Neural cell (in vitro differentiated cells): ENCODE data around the gene SPNS1. TPM values are rescaled to one million over a fixed set of nuclear protein-coding genes. Genes with fewer than 3 reads are reported as not detected.

ENCODE experiments used
- H2AFZ ChIP-seq: fragments of 200-600, 300-800 bp; sonication (generic), shearing (Covaris generic); 2 replicates; pipeline ENCODE4 v1.6.0; 2014; ENCODE audit warnings: low read depth, mild to moderate bottlenecking, antibody characterized with exemption, low read length, moderate library complexity
- H3F3A ChIP-seq: fragments of 200-600 bp; shearing (Covaris generic); 2 replicates; pipeline ENCODE4 v1.6.1; 2016; ENCODE audit warnings: mild to moderate bottlenecking, moderate library complexity, mixed read lengths, antibody characterized with exemption, low read length; ENCODE audit not compliant: insufficient read depth, poor library complexity, severe bottlenecking
- H3K27ac ChIP-seq: fragments of 200-600, 300-800 bp; sonication (generic), shearing (Covaris generic); 2 replicates; pipeline ENCODE4 v1.5.1; 2014; ENCODE audit warnings: mild to moderate bottlenecking, low read length, moderate library complexity
- H3K27me3 ChIP-seq: fragments of 300-800, 200-600 bp; sonication (generic), shearing (Covaris generic); 2 replicates; pipeline ENCODE4 v1.6.0; 2014; ENCODE audit warnings: mild to moderate bottlenecking, low read depth, low read length, moderate library complexity; ENCODE audit not compliant: insufficient read depth
- H3K36me3 ChIP-seq: fragments of 300-800, 200-600 bp; sonication (generic), shearing (Covaris generic); 2 replicates; pipeline ENCODE4 v1.5.1; 2014; ENCODE audit warnings: mild to moderate bottlenecking, antibody characterized with exemption, low read length, moderate library complexity; ENCODE audit not compliant: insufficient read depth
- H3K4me2 ChIP-seq: fragments of 300-800, 200-600 bp; sonication (generic), shearing (Covaris generic); 2 replicates; pipeline ENCODE4 v1.6.0; 2014; ENCODE audit warnings: mild to moderate bottlenecking, low read length
- H3K4me3 ChIP-seq: fragments of 300-800, 200-600 bp; sonication (generic), shearing (Covaris generic); 2 replicates; pipeline ENCODE4 v1.5.1; 2014; ENCODE audit warnings: mild to moderate bottlenecking, low read length, moderate library complexity
- H3K79me2 ChIP-seq: fragments of 200-600 bp; shearing (Covaris generic); replicated peaks from 2 replicates; pipeline ENCODE4 v1.6.0; 2014; ENCODE audit warnings: mild to moderate bottlenecking, low read length, moderate library complexity; ENCODE audit not compliant: insufficient read depth
- H3K9ac ChIP-seq: fragments of 300-800, 200-600 bp; sonication (generic), shearing (Covaris generic); 2 replicates; pipeline ENCODE4 v1.6.1; 2016; ENCODE audit warnings: mild to moderate bottlenecking, low read length, mixed read lengths
- H3K9me2 ChIP-seq: fragments of 200-600 bp; shearing (Covaris generic); 2 replicates; pipeline ENCODE4 v1.6.1; 2016; ENCODE audit warnings: mild to moderate bottlenecking, low read length, mixed read lengths; ENCODE audit not compliant: insufficient read depth
- H3K9me3 ChIP-seq: fragments of 200-600, 300-800 bp; sonication (generic), shearing (Covaris generic); 2 replicates; pipeline ENCODE4 v1.6.1; 2016; ENCODE audit warnings: mild to moderate bottlenecking, mixed run types, low read length, moderate library complexity, mixed read lengths
- H4K20me1 ChIP-seq: fragments of 200-600 bp; shearing (Covaris generic); 2 replicates; pipeline ENCODE4 v1.6.1; 2016; ENCODE audit warnings: mild to moderate bottlenecking, mixed run types; ENCODE audit not compliant: insufficient read depth
- CTCF ChIP-seq: fragments of 450-650 bp; IDR thresholded peaks from 2 replicates; pipeline ENCODE4 v1.5.1; 2014; ENCODE audit warnings: antibody characterized with exemption, mild to moderate bottlenecking, moderate library complexity; ENCODE audit not compliant: poor library complexity, severe bottlenecking
- EP300 ChIP-seq: fragments of 450-650 bp; conservative IDR thresholded peaks from 2 replicates; pipeline ENCODE4 v1.6.1; 2014; ENCODE audit warnings: antibody characterized with exemption, mild to moderate bottlenecking, moderate library complexity; ENCODE audit not compliant: poor library complexity, severe bottlenecking
- EZH2 ChIP-seq: fragments of 200-600, 300-800 bp; shearing (Covaris generic), sonication (generic); IDR thresholded peaks from 2 replicates; pipeline ENCODE4 v1.6.1; 2014; ENCODE audit warnings: antibody characterized with exemption, low read length, borderline replicate concordance, mild to moderate bottlenecking; ENCODE audit not compliant: insufficient read depth, poor library complexity, severe bottlenecking
- MXI1 ChIP-seq: fragments of 450-650 bp; conservative IDR thresholded peaks from 2 replicates; pipeline ENCODE4 v1.6.1; 2014; ENCODE audit warnings: antibody characterized with exemption, mild to moderate bottlenecking; ENCODE audit not compliant: poor library complexity, severe bottlenecking
- POLR2AphosphoS5 ChIP-seq: IDR thresholded peaks from 2 replicates; pipeline ENCODE4 v1.6.1; 2012
- RAD21 ChIP-seq: fragments of 450-650 bp; conservative IDR thresholded peaks from 2 replicates; pipeline ENCODE4 v1.6.1; 2014; ENCODE audit warnings: antibody characterized with exemption, mild to moderate bottlenecking, moderate library complexity
- SMC3 ChIP-seq: fragments of 450-650 bp; conservative IDR thresholded peaks from 2 replicates; pipeline ENCODE4 v1.6.1; 2014; ENCODE audit warnings: antibody characterized with exemption, mild to moderate bottlenecking, moderate library complexity; ENCODE audit not compliant: poor library complexity
- TAF1 ChIP-seq: IDR thresholded peaks from 2 replicates; pipeline ENCODE4 v1.6.1; 2012; ENCODE audit warnings: low read depth
- polyA plus RNA-seq: library from polyadenylated mRNA; depleted of rRNA; stranded (reverse); fragments of >200 nt; gene quantifications from 2 replicates; pipeline ENCODE4 v1.2.3, GENCODE V29; 2014
- TF ChIP-seq, protein P1 (sequence below): IDR thresholded peaks from 2 replicates; pipeline ENCODE4 v1.6.1; 2012; ENCODE audit warnings: borderline replicate concordance

The SPNS1 gene
- polyA plus RNA-seq, 1 donor from 2014 or later, result 41.6 TPM

- H3K27me3 ChIP-seq, result no peaks in the 10 kb centered on the region
- no peak overlapping the region for H3K4me2 ChIP-seq
- no peaks in the 10 kb centered on the region for H3K9me3 ChIP-seq
- TF ChIP-seq CTCF (no peak), RAD21 (no peak), MXI1 (no peak), SMC3 (no peak), POLR2AphosphoS5 (no peak), EZH2 (no peak), TAF1 (no peak), EP300 (no peak)
- TF ChIP-seq, protein P1, sequence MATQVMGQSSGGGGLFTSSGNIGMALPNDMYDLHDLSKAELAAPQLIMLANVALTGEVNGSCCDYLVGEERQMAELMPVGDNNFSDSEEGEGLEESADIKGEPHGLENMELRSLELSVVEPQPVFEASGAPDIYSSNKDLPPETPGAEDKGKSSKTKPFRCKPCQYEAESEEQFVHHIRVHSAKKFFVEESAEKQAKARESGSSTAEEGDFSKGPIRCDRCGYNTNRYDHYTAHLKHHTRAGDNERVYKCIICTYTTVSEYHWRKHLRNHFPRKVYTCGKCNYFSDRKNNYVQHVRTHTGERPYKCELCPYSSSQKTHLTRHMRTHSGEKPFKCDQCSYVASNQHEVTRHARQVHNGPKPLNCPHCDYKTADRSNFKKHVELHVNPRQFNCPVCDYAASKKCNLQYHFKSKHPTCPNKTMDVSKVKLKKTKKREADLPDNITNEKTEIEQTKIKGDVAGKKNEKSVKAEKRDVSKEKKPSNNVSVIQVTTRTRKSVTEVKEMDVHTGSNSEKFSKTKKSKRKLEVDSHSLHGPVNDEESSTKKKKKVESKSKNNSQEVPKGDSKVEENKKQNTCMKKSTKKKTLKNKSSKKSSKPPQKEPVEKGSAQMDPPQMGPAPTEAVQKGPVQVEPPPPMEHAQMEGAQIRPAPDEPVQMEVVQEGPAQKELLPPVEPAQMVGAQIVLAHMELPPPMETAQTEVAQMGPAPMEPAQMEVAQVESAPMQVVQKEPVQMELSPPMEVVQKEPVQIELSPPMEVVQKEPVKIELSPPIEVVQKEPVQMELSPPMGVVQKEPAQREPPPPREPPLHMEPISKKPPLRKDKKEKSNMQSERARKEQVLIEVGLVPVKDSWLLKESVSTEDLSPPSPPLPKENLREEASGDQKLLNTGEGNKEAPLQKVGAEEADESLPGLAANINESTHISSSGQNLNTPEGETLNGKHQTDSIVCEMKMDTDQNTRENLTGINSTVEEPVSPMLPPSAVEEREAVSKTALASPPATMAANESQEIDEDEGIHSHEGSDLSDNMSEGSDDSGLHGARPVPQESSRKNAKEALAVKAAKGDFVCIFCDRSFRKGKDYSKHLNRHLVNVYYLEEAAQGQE, result no peak
- no peak overlapping the region for H3K27ac ChIP-seq
- H2AFZ ChIP-seq, result no peak overlapping the region
- H3K36me3 ChIP-seq, result no peaks in the 10 kb centered on the region
- no peaks in the 10 kb centered on the region for H3K79me2 ChIP-seq
- H4K20me1 ChIP-seq, result no peaks in the 10 kb centered on the region
- no peak overlapping the region for H3K4me3 ChIP-seq
- H3F3A ChIP-seq, result no peaks in the 10 kb centered on the region
- no peak overlapping the region for H3K9ac ChIP-seq
- no peaks in the 10 kb centered on the region for H3K9me2 ChIP-seq
These were observed 10.5 kb upstream of the SPNS1 start for GRCh38 chr16:28964072-28964471.

DNA sequence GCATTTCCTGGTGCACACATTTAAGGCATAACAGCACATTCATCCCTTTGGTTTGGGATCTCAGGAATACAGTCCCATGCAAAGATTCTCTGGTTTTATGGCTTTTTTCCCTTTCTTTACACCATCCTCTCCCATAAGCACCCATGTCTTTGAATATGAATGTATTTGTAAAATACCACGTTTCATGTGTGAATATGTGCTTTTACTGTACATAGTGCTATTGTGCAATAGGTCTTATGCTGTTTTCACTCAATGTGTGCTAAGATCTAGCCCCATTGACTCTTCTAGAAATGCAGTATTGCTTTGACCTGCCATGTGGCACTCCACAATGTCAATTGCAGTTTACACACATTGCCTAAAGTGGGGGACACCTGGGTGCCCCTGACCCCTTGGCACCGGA, 10.1 kb upstream of the SPNS1 start:
- TF ChIP-seq EP300 (no peak), MXI1 (no peak), TAF1 (no peak)
- TF ChIP-seq, protein P1, result no peak
- Histone ChIP-seq H3K9me2 (no peaks in the 10 kb centered on the region), H4K20me1 (no peaks in the 10 kb centered on the region), H3K9me3 (no peaks in the 10 kb centered on the region), H3K4me2 (no peak overlapping the region), H3F3A (no peaks in the 10 kb centered on the region), H3K4me3 (no peak overlapping the region), H3K27me3 (no peaks in the 10 kb centered on the region), H3K27ac (no peak overlapping the region), H3K9ac (no peak overlapping the region), H3K79me2 (no peaks in the 10 kb centered on the region), H2AFZ (no peak overlapping the region), H3K36me3 (no peaks in the 10 kb centered on the region)
